Adrenal gland (tissue), 12 donors: ENCODE results near the gene DPEP2NB. TPM values are rescaled to one million over a fixed set of nuclear protein-coding genes. Genes with fewer than 3 reads are reported as not detected.
A peak's percentile ranks its signal among the peaks of the same experiment; 100 is the strongest.

Source experiments
- DNase-seq, 7 donors: peaks; one replicate each; pipeline ENCODE4 v3.0.0-alpha.2; 2019 to 2020
- H3K27ac ChIP-seq, 5 donors: fragments of 200-600 bp; sonication (generic) in 4 of 5; 1 replicate in 3 of 5; 2 replicates in 2 of 5; pipeline versions ENCODE4 v1.5.1 to v1.8.0; 2016 to 2020; ENCODE audit warnings: mild to moderate bottlenecking in 1 of 5
- H3K27me3 ChIP-seq: fragments of 200-600 bp; 2 replicates; pipeline ENCODE4 v1.8.0; 2021
- H3K36me3 ChIP-seq, 2 donors: fragments of 200-600 bp; replicated peaks in 1 of 2; 1 replicate in 1 of 2; 2 replicates in 1 of 2; pipeline versions ENCODE4 v1.5.1 to v1.8.0; 2018 to 2022
- H3K4me1 ChIP-seq, 2 donors: fragments of 200-600 bp; replicated peaks in 1 of 2; 1 replicate in 1 of 2; 2 replicates in 1 of 2; pipeline versions ENCODE4 v1.5.1 to v1.8.0; 2018 to 2021
- H3K4me3 ChIP-seq, 4 donors: fragments of 200-600 bp; sonication (generic) in 3 of 4; one replicate each; pipeline ENCODE4 v1.5.1; 2016 to 2018
- H3K9me3 ChIP-seq, 3 donors: fragments of 200-600 bp; sonication (generic) in 1 of 3; replicated peaks in 1 of 3; 1 replicate in 2 of 3; 2 replicates in 1 of 3; pipeline versions ENCODE4 v1.5.1 to v1.8.0; 2016 to 2021
- CTCF ChIP-seq, 6 experiments: fragments of 450-650 bp in 4 of 6; fragments of 200-600 bp in 2 of 6; sonication (generic) in 1 of 6; IDR thresholded peaks; 1 replicate in 5 of 6; 2 replicates in 1 of 6; pipeline versions ENCODE4 v1.5.1 to v1.8.0; 2016 to 2021; ENCODE audit warnings: antibody characterized with exemption in 6 of 6, mild to moderate bottlenecking in 2 of 6, moderate library complexity in 1 of 6
- POLR2A ChIP-seq, 2 donors: fragments of 450-650 bp; IDR thresholded peaks; one replicate each; pipeline ENCODE4 v1.6.1; 2017; ENCODE audit warnings: antibody characterized with exemption in 2 of 2, mild to moderate bottlenecking in 2 of 2, moderate library complexity in 1 of 2
- WGBS, 4 donors: extraction: QIAGEN DNeasy Blood & Tissue Kit in 2 of 4; methylation state at CpG; one replicate each; pipeline versions ENCODE4 v1.1.5 to v1.1.7; 2013 to 2017; 5-methylcytosine and 5-hydroxymethylcytosine counted together
- intact Hi-C, 2 donors: fragments of 100-400 bp; cut with DNase I; formaldehyde crosslinking; loops; one replicate each; pipeline versions ENCODE4 v1.14.1 to v1.15.0; 2022 to 2023
- polyA plus RNA-seq, 3 donors: library from polyadenylated mRNA; stranded (reverse); fragments of 200-250 nt in 2 of 3; fragments of 350-450 nt in 1 of 3; fragmentation: Illumina TruSeq in 1 of 3; extraction: RNeasy Lipid Tissue Mini Kit (QIAGEN cat#74804) in 1 of 3; gene quantifications; one replicate each; pipeline ENCODE4 v1.2.3, GENCODE V29; 2013 to 2014
- total RNA-seq, 9 donors: library from RNA; depleted of rRNA in 4 of 9; stranded (reverse); fragments of >200 nt in 4 of 9; fragments of 120-200 nt in 1 of 9; fragmentation: NEBNext Ultra II Directional in 1 of 9; extraction: Animal tissue kit (Norgen Biotek cat#: 25700) in 1 of 9; gene quantifications; one replicate each; pipeline versions ENCODE4 v1.1.0 to v1.2.4, GENCODE V29; 2013 to 2023
- donor health status: healthy with polysubstance abuse.
- donor health status: Bipolar disorder and iron deficiency.
- donor health status: DM: yes; HTN: yes; CAD: no.
- donor health status: DM: no; HTN: no; CAD: no.
- donor health status: DM: no; HTN: no; CAD: no.
- donor health status: DM: yes; HTN: yes; CAD: no.

The DPEP2NB gene
- total and polyA plus RNA-seq, 12 donors: not detected

GRCh38 chr16:68022728-68023537 is 7.2 kb upstream of the DPEP2NB start, which contains the start of the genes DDX28 and DUS2:
Gene DDX28, minus strand, starts transcription at chr16:68023232. Its CDS starts 30 bp downstream, at chr16:68023202.
Gene DUS2, plus strand, starts transcription at chr16:68023284. Its CDS starts 14,740 bp downstream, at chr16:68038024.
- peak; percentile 88 to 98 (median 93) for DNase-seq
- Histone ChIP-seq H3K36me3 (no peaks in the 10 kb centered on the region), H3K9me3 (no peaks in the 10 kb centered on the region), H3K27ac (peak within 1 kb of the TSS in 4 of 5 donors; percentile 80 to 91 (median 86)), H3K27me3 (no peaks in the 10 kb centered on the region), H3K4me3 (peak within 1 kb of the TSS; percentile 62 to 98 (median 96)), H3K4me1 (peaks cover 13 to 30% of the 10 kb centered on the region in 2 donors)
- 0% methylated on average over 6 to 84 of the region's 84 CpGs for WGBS, 4 donors
- intact Hi-C loops: no loop called here
- TF ChIP-seq POLR2A (IDR thresholded peaks at IDR 0.05) (peak; percentile 26 to 65), CTCF (IDR thresholded peaks at IDR 0.05) (no peak)

- Histone ChIP-seq H3K27me3 (no peaks in the 10 kb centered on the region), H3K4me1 (peaks cover 13 to 30% of the 10 kb centered on the region in 2 donors), H3K27ac (peak overlapping the region in 4 of 5 donors; percentile 80 to 91 (median 86)), H3K9me3 (no peaks in the 10 kb centered on the region), H3K36me3 (no peaks in the 10 kb centered on the region), H3K4me3 (peak overlapping the region; percentile 62 to 98 (median 96))
- DNase-seq: peak in 1 of 7 donors; percentile 17
- WGBS, 4 donors: 1 to 20% (median 9%) methylated on average over 12 to 19 of the region's 19 CpGs
- no peak for TF ChIP-seq CTCF (IDR thresholded peaks at IDR 0.05)
- TF ChIP-seq POLR2A (IDR thresholded peaks at IDR 0.05): no peak
- intact Hi-C loops: no loop called here
Measured at GRCh38 chr16:68022278-68022727, 6.6 kb upstream of the DPEP2NB start.

DNA sequence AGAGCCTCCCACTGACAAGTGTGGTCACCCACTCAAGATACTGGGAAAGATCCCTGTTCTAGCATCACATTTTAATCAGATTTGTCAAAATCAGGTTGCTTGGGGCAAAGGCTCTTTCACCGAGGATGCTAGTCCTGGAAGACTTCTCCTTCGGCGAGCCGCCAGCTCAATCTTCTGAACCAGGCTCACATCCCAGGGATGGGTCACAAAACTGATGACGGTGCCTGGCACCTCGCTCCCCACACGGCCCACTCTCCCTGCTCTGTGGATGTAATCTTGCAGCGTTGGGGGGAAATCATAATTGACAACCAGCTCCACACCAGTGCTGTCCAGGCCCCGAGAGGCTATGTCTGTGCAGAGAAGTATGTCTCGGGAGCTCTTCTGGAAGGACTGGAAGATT is 5.8 kb upstream of the DPEP2NB start:
- intact Hi-C loops: no loop called here
- Histone ChIP-seq H3K9me3 (no peaks in the 10 kb centered on the region), H3K27ac (no peak overlapping the region), H3K4me3 (no peak overlapping the region), H3K4me1 (peaks cover 13 to 30% of the 10 kb centered on the region in 2 donors), H3K36me3 (no peaks in the 10 kb centered on the region), H3K27me3 (no peaks in the 10 kb centered on the region)
- no peak for TF ChIP-seq CTCF (IDR thresholded peaks at IDR 0.05)
- TF ChIP-seq POLR2A (IDR thresholded peaks at IDR 0.05): no peak
- 93 to 96% (median 94%) methylated on average over 5 to 10 of the region's 10 CpGs for WGBS, 4 donors
- no peak for DNase-seq

DNA sequence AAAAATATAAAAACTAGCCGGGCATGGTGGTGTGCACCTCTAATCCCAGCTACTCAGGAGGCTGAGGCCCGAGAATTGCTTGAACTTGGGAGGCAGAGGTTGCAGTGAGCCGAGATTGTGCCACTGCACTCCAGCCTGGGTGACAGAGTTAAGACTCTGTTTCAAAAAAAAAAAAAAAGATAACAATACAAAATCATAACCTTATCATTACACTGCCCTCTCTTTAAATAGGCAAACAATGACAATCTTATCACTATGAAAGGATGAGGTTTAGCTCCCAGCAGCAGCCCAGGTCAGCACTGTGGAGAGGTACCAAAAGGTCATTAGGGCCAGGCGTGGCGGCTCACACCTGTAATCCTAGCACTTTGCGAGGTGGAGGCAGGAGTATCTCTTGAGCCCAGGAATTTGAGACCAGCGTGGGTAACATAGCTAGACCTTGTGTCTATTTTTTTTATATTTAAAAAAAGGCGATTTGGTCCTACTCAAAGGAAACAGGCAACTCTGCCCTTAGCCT is 3.5 kb upstream of the DPEP2NB start:
- no peak overlapping the region for H3K4me3 ChIP-seq
- DNase-seq: no peak
- TF ChIP-seq CTCF (IDR thresholded peaks at IDR 0.05) (no peak), POLR2A (IDR thresholded peaks at IDR 0.05) (no peak)
- H3K27me3 ChIP-seq: no peaks in the 10 kb centered on the region
- no peak overlapping the region for H3K27ac ChIP-seq
- WGBS, 4 donors: 73 to 78% (median 76%) methylated on average over 8 of the region's 8 CpGs
- peaks cover 13 to 27% of the 10 kb centered on the region in 2 donors for H3K4me1 ChIP-seq
- intact Hi-C loops: no loop called here
- H3K36me3 ChIP-seq: no peaks in the 10 kb centered on the region
- H3K9me3 ChIP-seq: no peaks in the 10 kb centered on the region
